BLaER1 treated with 17β-estradiol and CSF1 and Interleukin-3, amounts not matched to agents 10 nM and 100 nM (cell line): ENCODE measurements around the gene DCDC1.

Source experiments
- H3K27ac ChIP-seq, 11 experiments: shearing (Covaris generic); formaldehyde crosslinking; 2 replicates each; pipeline ENCODE4 v1.8.1; 2022
- H3K27me3 ChIP-seq, 11 experiments: shearing (Covaris generic); formaldehyde crosslinking; 2 replicates each; pipeline ENCODE4 v1.8.1; 2022
- H3K36me3 ChIP-seq, 11 experiments: shearing (Covaris generic); formaldehyde crosslinking; 2 replicates each; pipeline ENCODE4 v1.8.1; 2022
- H3K4me1 ChIP-seq, 10 experiments: shearing (Covaris generic); formaldehyde crosslinking; 2 replicates each; pipeline ENCODE4 v1.8.1; 2022
- H3K4me2 ChIP-seq, 11 experiments: shearing (Covaris generic); formaldehyde crosslinking; 2 replicates each; pipeline ENCODE4 v1.8.1; 2022
- H3K4me3 ChIP-seq, 10 experiments: shearing (Covaris generic); formaldehyde crosslinking; 2 replicates each; pipeline ENCODE4 v1.8.1; 2022
- H3K9ac ChIP-seq, 11 experiments: shearing (Covaris generic); formaldehyde crosslinking; 2 replicates each; pipeline ENCODE4 v1.8.1; 2022
- H3K9me3 ChIP-seq, 11 experiments: shearing (Covaris generic); formaldehyde crosslinking; replicated peaks in 1 of 11; 2 replicates each; pipeline ENCODE4 v1.8.1; 2022
- H4K20me1 ChIP-seq, 11 experiments: shearing (Covaris generic); formaldehyde crosslinking; 2 replicates each; pipeline ENCODE4 v1.8.1; 2022
- Cebpa-rat ChIP-seq, 11 experiments: shearing (Covaris generic); IDR thresholded peaks; 2 replicates each; pipeline ENCODE4 v1.8.1; 2022

The DCDC1 gene

DNA sequence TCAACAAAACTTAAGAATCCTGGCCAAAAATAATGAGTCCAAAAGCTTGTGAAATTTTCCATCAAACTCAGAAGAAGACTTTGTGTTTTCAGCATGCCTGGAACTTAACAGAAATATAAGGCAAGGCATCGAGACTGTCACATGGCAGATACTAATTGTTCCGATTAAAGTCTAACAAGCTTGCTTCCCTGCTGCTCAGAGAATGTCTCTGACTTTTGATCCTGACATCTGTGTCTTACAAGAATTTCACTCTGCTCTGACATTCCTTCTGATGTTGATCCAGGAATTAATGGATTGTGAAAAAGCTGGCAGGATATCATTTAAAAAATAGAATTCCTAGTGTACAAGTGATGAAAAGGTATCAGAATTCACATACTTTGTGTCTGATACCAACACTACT lies 170.2 kb downstream of the DCDC1 start:
- no peaks in the 10 kb centered on the region for H3K36me3 ChIP-seq
- H3K4me3 ChIP-seq = no peak overlapping the region
- no peak for TF ChIP-seq Cebpa-rat (IDR thresholded peaks at IDR 0.05)
- no peaks in the 10 kb centered on the region for H4K20me1 ChIP-seq
- no peaks in the 10 kb centered on the region for H3K9me3 ChIP-seq
- no peak overlapping the region for H3K27ac ChIP-seq
- H3K4me2 ChIP-seq = no peak overlapping the region
- no peak overlapping the region for H3K9ac ChIP-seq
- no peaks in the 10 kb centered on the region for H3K27me3 ChIP-seq
- H3K4me1 ChIP-seq = no peaks in the 10 kb centered on the region

DNA sequence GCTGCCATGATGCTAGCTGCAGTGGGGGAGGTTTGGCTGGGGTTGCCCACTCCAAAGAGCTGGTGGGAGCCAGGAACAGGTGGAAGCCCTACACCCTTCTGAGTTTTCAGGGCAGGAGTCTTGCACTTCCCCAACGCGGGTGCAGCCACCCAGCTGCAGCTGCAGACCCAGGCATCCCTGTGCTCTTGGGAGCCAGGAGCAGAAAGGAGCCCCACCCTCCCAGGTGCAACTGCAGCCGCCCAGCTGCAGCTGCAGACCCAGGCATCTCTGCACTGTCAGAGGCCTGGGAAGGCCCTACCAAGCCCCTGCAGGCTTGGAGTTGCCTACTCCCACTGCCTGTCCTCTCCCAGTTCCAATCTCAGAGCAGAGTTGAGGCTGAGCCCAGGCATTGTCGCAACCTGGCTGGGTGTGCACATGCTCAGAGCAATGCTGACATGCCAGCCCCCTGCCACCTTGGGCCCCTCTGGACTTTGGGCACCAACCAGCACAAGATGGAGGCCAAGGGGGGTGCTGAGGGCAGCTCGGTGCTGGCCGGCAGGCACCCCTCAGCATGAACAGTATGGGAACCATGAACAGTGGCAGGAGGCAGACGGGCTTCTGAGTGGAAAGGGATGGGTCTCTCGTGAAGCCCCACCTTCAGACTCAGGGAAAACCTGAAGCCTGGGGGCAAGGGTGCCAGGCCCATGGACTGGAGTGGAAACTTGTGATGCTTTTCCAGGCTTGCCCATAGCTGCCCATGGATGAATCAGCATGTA lies 195.4 kb downstream of the DCDC1 start:
- H4K20me1 ChIP-seq = no peaks in the 10 kb centered on the region
- no peaks in the 10 kb centered on the region for H3K27me3 ChIP-seq
- H3K4me1 ChIP-seq = no peaks in the 10 kb centered on the region
- no peak overlapping the region for H3K9ac ChIP-seq
- H3K27ac ChIP-seq = no peak overlapping the region
- no peak overlapping the region for H3K4me3 ChIP-seq
- no peaks in the 10 kb centered on the region for H3K36me3 ChIP-seq
- H3K9me3 ChIP-seq = peaks cover 23 to 37% (median 32%) of the 10 kb centered on the region in 11 experiments
- no peak for TF ChIP-seq Cebpa-rat (IDR thresholded peaks at IDR 0.05)
- no peak overlapping the region for H3K4me2 ChIP-seq

DNA sequence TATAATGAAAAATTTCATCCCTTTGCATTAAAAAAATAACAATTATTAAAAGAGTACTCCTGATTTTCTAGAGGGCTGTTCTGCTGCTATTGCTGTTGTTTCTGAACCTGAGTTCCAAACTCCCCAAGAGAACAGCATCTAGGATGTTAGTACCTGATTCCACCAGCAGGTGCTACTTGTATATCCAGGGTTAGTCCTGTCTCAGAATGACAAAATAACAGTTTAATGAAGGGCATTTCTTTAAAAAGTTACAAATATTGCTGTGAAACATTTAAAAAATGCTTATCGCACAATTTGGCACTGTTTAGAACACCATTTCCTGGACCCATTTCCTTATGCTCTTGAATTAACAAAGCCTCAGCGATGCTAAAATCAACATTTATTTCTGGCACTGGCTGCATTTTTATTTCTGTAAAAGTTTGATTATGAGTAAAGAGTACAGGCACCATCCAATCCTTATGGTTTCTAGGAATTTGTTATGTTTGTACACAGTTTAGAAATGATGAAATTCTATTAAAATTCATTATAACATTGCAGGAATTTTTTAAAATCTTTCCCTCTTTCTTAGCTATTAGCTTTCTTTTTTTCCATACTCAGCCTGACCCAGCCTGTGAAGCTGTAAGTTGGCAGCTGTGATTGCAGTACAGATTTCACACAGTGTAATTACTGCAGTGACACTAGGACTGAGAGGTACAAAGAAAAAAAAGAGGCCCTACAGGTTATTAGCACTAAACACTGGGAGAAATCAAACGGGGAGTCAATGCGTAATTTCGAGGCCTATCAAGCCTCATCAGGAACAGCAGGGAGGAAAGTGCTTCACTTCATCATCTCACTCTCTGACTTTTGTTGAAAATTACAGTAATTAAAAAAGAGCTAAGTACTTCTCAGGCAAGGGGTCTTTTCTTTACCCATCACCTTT lies 208.8 kb downstream of the DCDC1 start:
- Histone ChIP-seq H3K4me3 (no peak overlapping the region), H4K20me1 (no peaks in the 10 kb centered on the region), H3K4me2 (no peak overlapping the region), H3K9ac (no peak overlapping the region), H3K9me3 (no peaks in the 10 kb centered on the region), H3K4me1 (no peaks in the 10 kb centered on the region), H3K36me3 (no peaks in the 10 kb centered on the region), H3K27ac (no peak overlapping the region), H3K27me3 (no peaks in the 10 kb centered on the region)
- TF ChIP-seq Cebpa-rat (IDR thresholded peaks at IDR 0.05) = no peak

DNA sequence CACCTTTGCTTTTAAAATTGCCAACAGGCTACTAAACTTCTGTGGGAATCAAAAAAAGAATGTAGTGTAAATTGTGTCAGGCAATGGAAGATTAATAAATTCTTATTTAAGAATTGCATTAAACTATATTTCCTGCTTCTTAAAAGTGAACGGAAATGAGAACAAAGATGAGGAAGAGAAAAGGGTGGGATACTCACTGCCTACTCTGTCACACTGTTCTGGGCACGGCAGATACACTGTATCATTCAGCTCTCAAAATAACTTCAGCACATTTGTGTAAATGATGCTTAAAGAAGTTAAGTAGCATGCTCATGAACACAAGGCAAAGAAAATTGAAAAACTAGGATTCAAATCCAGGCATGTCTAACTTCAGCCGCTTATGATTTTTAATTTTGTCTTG lies 218.7 kb downstream of the DCDC1 start:
- Histone ChIP-seq H4K20me1 (no peaks in the 10 kb centered on the region), H3K36me3 (no peaks in the 10 kb centered on the region), H3K4me3 (no peak overlapping the region), H3K27ac (no peak overlapping the region), H3K27me3 (no peaks in the 10 kb centered on the region), H3K9ac (no peak overlapping the region), H3K4me1 (no peaks in the 10 kb centered on the region), H3K9me3 (peaks cover 0 to 8% (median 6%) of the 10 kb centered on the region in 11 experiments; a peak in 4 of 22 replicates), H3K4me2 (no peak overlapping the region)
- TF ChIP-seq Cebpa-rat (IDR thresholded peaks at IDR 0.05) = no peak

DNA sequence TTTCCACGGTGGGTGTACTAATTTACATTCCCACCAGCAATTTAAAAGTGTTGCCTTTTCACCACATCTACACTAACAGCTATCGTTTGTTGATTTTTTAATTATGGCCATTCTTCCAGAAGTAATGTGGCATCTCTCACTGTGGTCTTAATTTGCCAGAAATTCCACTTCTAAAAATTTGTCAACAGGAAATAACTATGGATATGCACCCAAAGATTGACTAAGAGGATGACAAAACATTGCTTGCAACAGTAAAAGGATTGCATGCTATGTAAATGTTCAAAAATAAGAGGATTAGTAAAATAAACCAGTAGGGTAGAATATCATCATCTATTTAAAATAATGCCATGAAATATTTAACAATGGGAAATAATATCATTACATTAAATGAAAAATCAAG lies 219.5 kb downstream of the DCDC1 start:
- no peak overlapping the region for H3K4me2 ChIP-seq
- no peaks in the 10 kb centered on the region for H3K4me1 ChIP-seq
- no peaks in the 10 kb centered on the region for H4K20me1 ChIP-seq
- peaks cover 0 to 8% (median 6%) of the 10 kb centered on the region in 11 experiments; a peak in 4 of 22 replicates for H3K9me3 ChIP-seq
- H3K4me3 ChIP-seq = no peak overlapping the region
- no peaks in the 10 kb centered on the region for H3K36me3 ChIP-seq
- H3K27me3 ChIP-seq = no peaks in the 10 kb centered on the region
- H3K9ac ChIP-seq = no peak overlapping the region
- no peak overlapping the region for H3K27ac ChIP-seq
- TF ChIP-seq Cebpa-rat (IDR thresholded peaks at IDR 0.05) = no peak

DNA sequence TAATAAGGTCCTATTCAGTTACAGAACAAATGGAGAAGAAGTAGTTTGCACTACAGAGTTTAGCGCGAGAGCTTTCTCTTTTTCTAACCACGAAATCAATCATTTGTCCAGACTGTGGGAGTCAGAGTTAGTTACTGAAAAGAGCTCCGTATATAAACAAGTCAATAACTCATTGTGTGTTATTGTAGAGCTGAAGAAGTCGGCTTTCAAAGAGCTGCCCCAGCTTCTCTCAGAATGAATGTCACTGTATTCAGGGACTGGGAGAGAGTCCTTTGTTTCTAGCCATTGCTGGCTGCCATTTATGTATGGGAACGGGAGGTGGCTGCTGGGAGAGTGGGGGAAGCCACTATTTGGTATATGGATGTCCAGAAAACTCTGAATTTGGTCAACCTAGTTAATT lies 227.8 kb downstream of the DCDC1 start:
- H3K36me3 ChIP-seq = no peaks in the 10 kb centered on the region
- no peak overlapping the region for H3K4me2 ChIP-seq
- no peak overlapping the region for H3K27ac ChIP-seq
- H3K4me3 ChIP-seq = no peak overlapping the region
- TF ChIP-seq Cebpa-rat (IDR thresholded peaks at IDR 0.05) = no peak
- no peaks in the 10 kb centered on the region for H3K27me3 ChIP-seq
- no peaks in the 10 kb centered on the region for H4K20me1 ChIP-seq
- H3K9ac ChIP-seq = no peak overlapping the region
- H3K9me3 ChIP-seq = no peaks in the 10 kb centered on the region
- H3K4me1 ChIP-seq = no peaks in the 10 kb centered on the region

DNA sequence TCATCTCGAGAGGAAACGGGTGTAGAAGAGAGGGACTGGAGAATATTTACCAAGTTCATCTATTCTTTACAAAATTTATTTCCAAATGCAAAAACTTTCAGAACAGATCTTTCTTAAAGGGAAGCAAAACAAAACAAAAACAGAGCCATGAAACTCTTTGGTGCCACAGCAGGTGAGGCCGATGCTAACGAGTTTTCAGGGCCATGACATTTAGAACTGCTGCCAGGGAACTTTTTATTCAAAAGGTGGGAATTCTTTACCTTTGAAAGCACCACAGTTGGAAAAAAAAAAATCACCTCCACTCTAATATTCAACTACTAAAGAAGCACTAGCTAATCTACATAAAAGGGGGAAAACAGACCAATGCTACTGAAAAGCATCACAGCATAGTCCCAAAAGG lies 230.1 kb downstream of the DCDC1 start:
- no peak overlapping the region for H3K4me2 ChIP-seq
- H3K36me3 ChIP-seq = no peaks in the 10 kb centered on the region
- H3K27me3 ChIP-seq = no peaks in the 10 kb centered on the region
- H3K4me1 ChIP-seq = no peaks in the 10 kb centered on the region
- no peaks in the 10 kb centered on the region for H3K9me3 ChIP-seq
- H3K27ac ChIP-seq = no peak overlapping the region
- H3K4me3 ChIP-seq = no peak overlapping the region
- H3K9ac ChIP-seq = no peak overlapping the region
- no peaks in the 10 kb centered on the region for H4K20me1 ChIP-seq
- no peak for TF ChIP-seq Cebpa-rat (IDR thresholded peaks at IDR 0.05)

DNA sequence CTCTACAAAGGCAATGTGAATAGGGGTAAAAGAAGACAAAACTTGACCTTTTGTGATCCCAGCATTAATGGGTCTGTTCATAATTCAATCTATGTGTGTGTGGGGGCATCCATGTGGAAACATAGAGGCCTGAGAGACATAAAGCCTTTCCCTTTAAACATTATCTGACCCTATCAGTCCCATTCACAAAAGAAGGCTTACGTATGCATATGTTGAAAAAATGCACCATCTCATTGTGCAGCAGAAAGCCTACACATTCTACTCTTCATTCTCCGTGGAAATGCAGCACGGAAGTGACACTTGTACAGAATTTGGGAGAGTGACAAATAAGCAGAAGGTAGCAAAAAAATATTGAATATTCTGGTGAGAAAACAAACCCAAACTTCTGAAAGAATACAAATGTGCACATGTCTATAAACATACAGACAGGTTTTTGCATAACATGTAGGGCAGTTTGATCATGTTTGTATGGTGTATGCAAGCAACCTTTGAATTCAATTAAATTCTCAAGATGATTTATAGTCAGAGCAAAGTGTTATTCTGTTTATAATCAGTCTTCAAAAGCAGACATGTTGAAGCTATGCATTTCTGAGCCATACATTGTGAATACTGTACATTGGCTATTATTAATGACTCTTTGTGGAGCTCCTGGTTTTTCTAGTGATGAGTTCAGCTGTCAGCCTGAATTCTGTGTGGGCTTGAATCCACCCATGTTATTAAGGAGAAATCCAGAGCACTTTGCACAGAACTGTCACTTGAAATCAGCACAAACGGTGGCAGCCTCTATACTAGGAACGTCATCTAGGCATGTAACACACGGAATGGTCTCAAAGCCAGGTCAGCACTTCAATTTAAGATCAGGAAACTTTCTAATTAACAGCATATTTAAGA lies 236.8 kb downstream of the DCDC1 start:
- Histone ChIP-seq H3K27ac (no peak overlapping the region), H3K9ac (no peak overlapping the region), H3K4me3 (no peak overlapping the region), H3K4me2 (no peak overlapping the region), H3K9me3 (no peaks in the 10 kb centered on the region), H3K36me3 (no peaks in the 10 kb centered on the region), H3K4me1 (no peaks in the 10 kb centered on the region), H4K20me1 (no peaks in the 10 kb centered on the region), H3K27me3 (no peaks in the 10 kb centered on the region)
- TF ChIP-seq Cebpa-rat (IDR thresholded peaks at IDR 0.05) = no peak

DNA sequence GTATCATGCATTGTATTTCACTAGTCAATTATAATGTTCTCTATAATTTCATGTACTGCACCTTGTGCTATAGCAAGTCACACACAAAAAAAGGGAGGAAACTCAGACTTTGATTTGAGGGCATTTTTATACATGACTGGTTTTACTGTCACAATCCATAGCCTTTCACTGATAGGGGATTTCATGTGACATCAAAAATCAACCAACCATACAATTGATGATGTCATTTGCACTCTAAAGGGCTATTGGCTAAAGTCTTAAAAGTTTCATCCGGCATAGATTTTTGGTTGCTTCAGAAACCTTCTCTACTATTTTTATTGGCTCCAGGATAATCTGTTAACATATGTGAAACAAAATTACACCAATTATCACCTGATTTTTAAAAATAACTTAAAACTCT lies 237.8 kb downstream of the DCDC1 start:
- Histone ChIP-seq H3K4me2 (no peak overlapping the region), H3K27ac (no peak overlapping the region), H3K36me3 (no peaks in the 10 kb centered on the region), H3K9me3 (no peaks in the 10 kb centered on the region), H3K27me3 (no peaks in the 10 kb centered on the region), H3K4me1 (no peaks in the 10 kb centered on the region), H3K4me3 (no peak overlapping the region), H3K9ac (no peak overlapping the region), H4K20me1 (no peaks in the 10 kb centered on the region)
- no peak for TF ChIP-seq Cebpa-rat (IDR thresholded peaks at IDR 0.05)
